Uterus (tissue), 4 donors: ENCODE measurements around the gene KCNC2. TPM values are rescaled to one million over a fixed set of nuclear protein-coding genes. Genes with fewer than 3 reads are reported as not detected.

Experiments
- DNase-seq, 2 donors: peaks; one replicate each; pipeline ENCODE4 v3.0.0-alpha.2; 2019 to 2020
- H3K27ac ChIP-seq, 2 donors: fragments of 200-600 bp; sonication (generic); 1 replicate in 1 of 2; 2 replicates in 1 of 2; pipeline ENCODE4 v1.5.1; 2016 to 2018
- H3K27me3 ChIP-seq, 2 donors: fragments of 200-600 bp; sonication (generic); one replicate each; pipeline ENCODE4 v1.5.1; 2018 to 2019; ENCODE audit warnings: control low read depth in 1 of 2
- H3K36me3 ChIP-seq, 2 donors: fragments of 200-600 bp; sonication (generic); one replicate each; pipeline ENCODE4 v1.5.1; 2019; ENCODE audit warnings: control low read depth in 1 of 2
- H3K4me1 ChIP-seq, 2 donors: fragments of 200-600 bp; sonication (generic); one replicate each; pipeline ENCODE4 v1.5.1; 2018 to 2019; ENCODE audit warnings: control low read depth in 1 of 2
- H3K4me3 ChIP-seq, 2 donors: fragments of 200-600 bp; sonication (generic); 1 replicate in 1 of 2; 2 replicates in 1 of 2; pipeline ENCODE4 v1.5.1; 2018 to 2019; ENCODE audit warnings: mild to moderate bottlenecking in 1 of 2
- H3K9me3 ChIP-seq, 2 donors: fragments of 200-600 bp; sonication (generic); one replicate each; pipeline ENCODE4 v1.5.1; 2019; ENCODE audit warnings: control low read depth in 1 of 2
- CTCF ChIP-seq, 4 experiments: fragments of 200-600 bp in 2 of 4; fragments of 450-650 bp in 2 of 4; sonication (generic) in 2 of 4; IDR thresholded peaks; one replicate each; pipeline ENCODE4 v1.5.1; 2016 to 2019; ENCODE audit warnings: antibody characterized with exemption in 4 of 4, mild to moderate bottlenecking in 2 of 4, moderate library complexity in 1 of 4
- POLR2A ChIP-seq, 2 donors: fragments of 450-650 bp; IDR thresholded peaks; one replicate each; pipeline ENCODE4 v1.6.1; 2016; ENCODE audit warnings: antibody characterized with exemption in 2 of 2, mild to moderate bottlenecking in 1 of 2, moderate library complexity in 1 of 2
- intact Hi-C: fragments of 100-400 bp; cut with DNase I; formaldehyde crosslinking; loops from one replicate; pipeline ENCODE4 v1.15.1; 2023; ENCODE audit warnings: low total_unique reads
- total RNA-seq, 4 donors: library from RNA; depleted of rRNA in 3 of 4; stranded (reverse); fragments of >200 nt in 3 of 4; gene quantifications; one replicate each; pipeline versions ENCODE4 v1.1.0 to v1.2.4, GENCODE V29; 2014 to 2023
- donor health status: DM: yes; HTN: yes; CAD: no.

Gene KCNC2
- total RNA-seq, 4 donors from 2014 or later: 3.6 TPM; not detected in 3

- DNase-seq: no peak
- Histone ChIP-seq H3K9me3 (no peaks in the 10 kb centered on the region), H3K4me3 (no peak overlapping the region), H3K36me3 (no peaks in the 10 kb centered on the region), H3K27ac (no peak overlapping the region), H3K27me3 (no peaks in the 10 kb centered on the region), H3K4me1 (no peaks in the 10 kb centered on the region)
- intact Hi-C loops: no loop called here
- TF ChIP-seq CTCF (IDR thresholded peaks at IDR 0.05) (no peak), POLR2A (IDR thresholded peaks at IDR 0.05) (no peak)
Measured at GRCh38 chr12:75154388-75154787, 55.3 kb downstream of the KCNC2 start.

DNA sequence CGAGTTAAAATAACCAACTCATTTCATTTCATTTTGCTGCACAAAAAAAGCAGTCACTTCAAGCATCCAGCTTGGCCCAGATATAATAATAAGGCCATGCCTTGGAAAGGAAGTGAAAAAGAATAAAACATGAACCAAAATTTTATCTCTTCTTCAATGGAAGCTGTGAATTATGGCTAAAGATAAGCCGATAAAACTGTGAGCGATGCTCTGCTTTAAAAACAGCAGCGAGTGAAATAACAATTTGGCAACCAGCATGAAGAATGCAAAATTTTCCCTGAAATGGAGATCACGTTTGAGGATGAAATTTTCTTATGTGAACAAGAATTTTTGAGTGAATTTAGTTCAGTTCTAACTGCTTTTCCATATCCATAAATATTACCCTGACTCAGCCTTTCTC, 70.4 kb downstream of the KCNC2 start:
- Histone ChIP-seq H3K27ac (no peak overlapping the region), H3K4me3 (no peak overlapping the region), H3K9me3 (no peaks in the 10 kb centered on the region), H3K27me3 (no peaks in the 10 kb centered on the region), H3K36me3 (no peaks in the 10 kb centered on the region), H3K4me1 (no peaks in the 10 kb centered on the region)
- intact Hi-C loops: no loop called here
- no peak for TF ChIP-seq CTCF (IDR thresholded peaks at IDR 0.05)
- no peak for TF ChIP-seq POLR2A (IDR thresholded peaks at IDR 0.05)
- DNase-seq: no peak

- DNase-seq: no peak
- H3K4me1 ChIP-seq: no peaks in the 10 kb centered on the region
- no peak for TF ChIP-seq CTCF (IDR thresholded peaks at IDR 0.05)
- TF ChIP-seq POLR2A (IDR thresholded peaks at IDR 0.05): no peak
- H3K9me3 ChIP-seq: no peaks in the 10 kb centered on the region
- H3K27me3 ChIP-seq: no peaks in the 10 kb centered on the region
- H3K36me3 ChIP-seq: no peaks in the 10 kb centered on the region
- intact Hi-C loops: no loop called here
- H3K27ac ChIP-seq: no peak overlapping the region
- H3K4me3 ChIP-seq: no peak overlapping the region
Measured at GRCh38 chr12:75137896-75138295, 71.7 kb downstream of the KCNC2 start.

DNA sequence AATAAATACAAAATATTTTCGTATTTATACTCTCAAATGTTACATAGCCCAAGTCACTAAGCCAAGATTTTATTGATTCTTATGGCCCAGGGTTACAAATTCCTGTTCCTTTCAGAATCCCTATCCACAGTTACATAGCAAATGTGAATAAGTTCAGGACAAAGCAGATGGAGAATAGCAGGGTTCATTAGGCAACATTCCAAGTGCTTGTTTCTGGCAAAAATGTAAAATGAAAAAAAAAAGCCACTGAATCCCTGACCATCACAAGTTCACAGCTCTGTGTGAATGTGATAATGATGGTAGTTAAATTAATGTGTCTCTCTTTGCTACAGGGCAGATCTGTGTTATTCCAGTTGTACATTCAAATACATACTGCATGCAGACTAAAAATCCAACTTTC, 74.6 kb downstream of the KCNC2 start:
- no peaks in the 10 kb centered on the region for H3K36me3 ChIP-seq
- no peaks in the 10 kb centered on the region for H3K9me3 ChIP-seq
- H3K27ac ChIP-seq: no peak overlapping the region
- no peak for TF ChIP-seq POLR2A (IDR thresholded peaks at IDR 0.05)
- TF ChIP-seq CTCF (IDR thresholded peaks at IDR 0.05): no peak
- H3K4me3 ChIP-seq: no peak overlapping the region
- no peaks in the 10 kb centered on the region for H3K4me1 ChIP-seq
- intact Hi-C loops: no loop called here
- H3K27me3 ChIP-seq: no peaks in the 10 kb centered on the region
- DNase-seq: no peak

DNA sequence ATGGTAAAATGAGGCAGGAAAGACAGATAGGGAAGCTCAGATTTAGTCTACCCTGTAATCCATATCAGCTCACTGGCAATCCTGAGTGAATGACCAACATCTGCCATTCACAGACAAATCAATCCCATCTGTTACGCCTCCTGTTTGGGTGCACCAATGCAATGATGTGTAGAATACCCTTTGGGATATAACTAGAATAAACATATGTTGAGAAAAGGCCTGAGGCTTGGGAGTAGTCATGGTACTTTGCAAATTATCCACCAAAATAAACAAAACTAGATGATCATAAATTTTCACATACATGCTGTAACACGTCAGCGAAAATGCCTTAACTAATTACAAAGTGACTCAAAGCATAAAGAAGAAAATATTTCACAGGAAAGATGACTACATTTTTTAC, 78.8 kb downstream of the KCNC2 start:
- H3K4me3 ChIP-seq: no peak overlapping the region
- intact Hi-C loops: no loop called here

More for the DNA sequence above, 78.8 kb downstream of the KCNC2 start:
- H3K9me3 ChIP-seq: no peaks in the 10 kb centered on the region
- no peak overlapping the region for H3K27ac ChIP-seq
- no peaks in the 10 kb centered on the region for H3K4me1 ChIP-seq
- DNase-seq: no peak
- no peaks in the 10 kb centered on the region for H3K36me3 ChIP-seq
- no peak for TF ChIP-seq CTCF (IDR thresholded peaks at IDR 0.05)
- no peak for TF ChIP-seq POLR2A (IDR thresholded peaks at IDR 0.05)
- H3K27me3 ChIP-seq: no peaks in the 10 kb centered on the region
